Fibroblast of skin of scalp (primary cell): ENCODE measurements around the gene FAM53B.

Experiments
- DNase-seq: peaks from one replicate; pipeline ENCODE4 v3.0.0-alpha.2; 2013

Gene FAM53B

DNA sequence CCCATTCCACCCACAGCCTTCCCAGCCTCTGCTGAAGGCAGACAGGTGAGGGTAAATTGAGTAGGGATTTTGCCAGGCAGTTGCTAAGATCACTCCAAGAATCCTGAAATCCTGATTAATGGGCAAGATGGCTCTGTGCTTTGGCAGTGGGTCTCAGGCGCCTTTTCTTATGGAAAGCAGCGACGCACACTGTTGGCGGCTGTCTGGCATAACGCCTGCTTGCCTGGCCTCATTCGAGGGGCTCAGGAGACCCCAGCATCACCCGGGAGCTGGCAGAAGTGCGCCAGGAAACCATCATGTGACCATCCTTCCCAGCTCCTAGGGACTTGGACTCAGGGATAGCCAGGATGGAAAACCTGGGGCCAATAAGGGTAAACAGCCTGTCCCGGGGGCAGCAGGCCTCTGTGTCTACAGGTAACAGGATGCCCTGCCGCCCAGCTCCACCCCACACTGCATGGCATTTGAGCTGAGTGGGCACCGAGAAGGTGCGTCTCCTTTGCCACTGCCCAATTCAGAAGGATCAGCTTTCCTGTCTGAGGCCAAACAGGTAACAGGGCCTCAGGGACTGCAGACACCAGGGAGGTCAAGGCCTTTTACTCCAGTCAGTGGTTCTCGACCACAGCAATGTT lies 98.6 kb downstream of the FAM53B start:
- no peak for DNase-seq

DNA sequence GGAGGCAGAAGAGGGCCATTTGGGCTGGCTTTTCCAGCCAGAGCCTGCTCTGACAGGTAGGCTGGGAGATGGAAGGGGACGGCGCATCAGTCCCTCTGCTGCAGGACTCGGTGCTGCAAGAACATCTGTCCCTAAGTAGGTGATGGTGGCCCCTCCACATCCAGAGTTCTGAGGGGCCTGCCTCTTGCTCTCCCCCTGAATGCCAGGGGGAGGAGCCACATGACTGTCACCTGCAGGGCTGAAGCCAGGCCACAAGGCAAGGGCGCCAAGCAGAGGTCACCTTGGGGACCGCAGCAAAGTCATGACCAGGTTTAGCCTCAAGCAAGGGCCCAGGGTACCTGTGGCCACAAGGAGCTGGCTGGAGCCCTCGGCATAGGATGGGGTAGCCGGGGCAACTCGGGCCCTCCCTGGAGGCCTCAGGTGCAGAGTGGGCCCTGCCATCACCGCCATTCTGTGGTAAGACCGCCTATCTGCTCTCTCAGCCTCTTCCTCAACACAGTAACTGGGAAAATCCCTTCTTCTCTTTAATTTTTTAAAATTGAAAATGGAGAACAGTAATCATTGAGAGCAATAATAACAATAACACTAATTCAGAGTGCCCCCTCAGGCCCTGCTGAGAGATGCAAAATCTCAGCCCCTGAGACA lies 99.3 kb downstream of the FAM53B start:
- no peak for DNase-seq

DNA sequence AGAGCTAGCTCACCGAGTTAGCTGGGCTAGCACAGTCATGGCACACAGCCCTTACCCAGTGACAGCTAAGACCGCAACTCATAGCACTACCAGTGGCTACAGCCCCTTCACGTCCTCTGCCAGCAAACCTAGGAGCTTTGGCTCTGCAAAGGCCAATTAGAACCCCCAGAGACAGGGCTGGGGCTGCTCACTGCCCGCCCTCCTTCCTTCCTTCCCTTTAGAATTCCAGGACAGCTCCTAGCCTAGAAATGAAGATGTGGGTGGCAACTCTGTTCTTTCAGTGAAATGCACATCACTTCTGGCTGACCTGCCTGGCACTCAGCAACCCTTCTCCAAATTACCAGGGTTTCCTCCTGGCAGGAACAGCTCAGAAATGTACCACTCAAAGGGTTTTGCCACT lies 99.9 kb downstream of the FAM53B start:
- DNase-seq, result no peak

DNA sequence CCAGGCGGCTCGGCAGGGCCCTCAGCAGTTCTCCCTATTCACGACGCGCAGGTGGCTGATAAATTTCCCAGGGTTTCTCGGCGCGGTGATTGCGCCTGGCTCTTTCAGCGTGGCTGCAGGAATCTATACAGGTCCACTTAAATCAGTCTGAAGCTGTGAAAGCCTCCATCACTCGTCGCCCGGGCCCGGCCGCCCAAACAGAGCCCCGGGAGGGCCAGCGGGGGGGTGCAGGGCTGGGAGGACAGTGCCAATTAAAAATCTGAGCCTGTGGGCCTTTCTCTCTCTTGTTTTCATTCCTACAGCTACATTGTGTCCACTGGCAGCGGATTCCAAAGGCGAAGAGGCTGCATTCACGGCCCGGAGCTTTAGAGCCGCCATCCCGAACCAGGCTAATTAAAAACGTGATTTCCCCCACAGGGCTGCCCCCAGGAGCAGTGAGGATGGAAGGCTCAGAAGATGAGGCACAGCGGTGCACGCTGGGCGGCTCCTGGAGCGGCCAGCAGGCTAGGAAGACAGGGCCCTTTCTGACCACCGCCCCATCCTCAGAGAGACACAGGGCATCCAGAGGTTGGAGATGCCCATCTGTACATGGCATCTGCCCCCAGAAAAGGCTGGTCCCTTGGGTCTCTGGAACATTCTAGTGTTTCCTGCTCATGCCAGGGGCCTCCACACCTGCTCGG lies 100.7 kb downstream of the FAM53B start:
- DNase-seq, result no peak

DNA sequence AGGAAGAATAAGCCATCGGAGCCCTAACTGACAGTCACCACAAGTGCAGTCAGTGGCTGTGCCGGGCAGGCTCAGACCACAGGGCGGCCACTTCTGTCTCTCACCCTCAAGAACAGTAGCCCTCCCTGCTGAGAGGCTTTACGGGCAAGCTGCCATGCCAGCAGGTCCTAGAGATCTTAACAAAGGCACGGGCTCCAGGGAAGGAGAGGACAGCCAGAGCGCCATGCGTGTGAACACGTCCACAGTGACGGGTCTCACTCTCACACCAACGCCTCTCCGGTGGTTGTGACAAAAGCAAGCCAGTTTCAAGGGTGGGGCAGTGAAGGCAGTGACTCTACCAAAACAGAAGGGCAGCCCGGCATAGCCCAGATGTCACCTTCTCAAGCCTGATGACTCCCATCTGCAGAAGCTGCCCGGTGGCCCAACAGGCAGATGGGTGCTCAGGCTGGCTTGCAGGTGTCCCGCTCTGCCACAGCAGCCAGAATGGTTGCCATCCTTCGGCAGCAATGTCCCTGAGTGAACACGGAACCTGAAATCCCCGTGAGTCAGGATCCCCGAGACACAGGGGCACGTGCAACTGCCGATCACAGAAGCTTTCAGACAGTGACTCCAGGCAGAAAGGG lies 102.0 kb downstream of the FAM53B start:
- DNase-seq, result no peak

DNA sequence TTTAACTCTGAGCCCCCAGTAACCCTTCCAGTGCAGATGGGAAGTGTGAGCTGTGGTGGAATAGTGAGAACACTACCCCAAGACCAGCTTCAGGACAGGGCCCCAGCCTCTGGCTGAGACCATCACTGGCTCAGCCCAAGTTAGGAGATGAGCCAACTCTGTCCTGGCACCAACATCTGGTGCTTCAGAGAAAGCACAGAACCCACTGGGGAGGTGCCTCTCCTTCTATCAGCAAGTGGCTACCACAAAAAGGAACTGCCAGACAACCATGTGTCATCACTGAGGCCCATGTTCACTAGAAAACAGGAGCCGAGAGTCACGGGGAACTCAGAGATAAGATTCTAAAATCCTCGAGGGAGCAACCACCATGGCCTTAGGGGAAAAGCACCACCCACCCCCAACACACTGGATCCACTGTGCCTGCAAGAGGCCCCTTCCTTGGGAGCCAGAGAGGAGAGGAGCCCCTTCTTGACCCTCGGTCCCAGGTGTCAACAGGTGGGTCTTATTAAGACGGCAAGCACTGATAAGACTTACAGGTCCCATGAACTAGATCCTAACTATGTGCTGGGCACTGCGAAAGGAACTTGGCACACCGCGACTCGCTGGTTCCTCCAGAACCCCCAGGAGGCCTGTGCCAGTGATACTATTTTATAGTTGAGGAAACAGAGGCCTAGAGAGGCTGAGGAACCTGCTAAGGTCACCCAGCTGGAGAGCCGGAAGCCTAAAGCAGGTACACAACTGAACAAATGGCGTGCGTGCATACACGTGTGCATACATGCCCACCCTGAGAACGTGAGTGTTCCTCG lies 102.7 kb downstream of the FAM53B start:
- DNase-seq, result peak; percentile 46

DNA sequence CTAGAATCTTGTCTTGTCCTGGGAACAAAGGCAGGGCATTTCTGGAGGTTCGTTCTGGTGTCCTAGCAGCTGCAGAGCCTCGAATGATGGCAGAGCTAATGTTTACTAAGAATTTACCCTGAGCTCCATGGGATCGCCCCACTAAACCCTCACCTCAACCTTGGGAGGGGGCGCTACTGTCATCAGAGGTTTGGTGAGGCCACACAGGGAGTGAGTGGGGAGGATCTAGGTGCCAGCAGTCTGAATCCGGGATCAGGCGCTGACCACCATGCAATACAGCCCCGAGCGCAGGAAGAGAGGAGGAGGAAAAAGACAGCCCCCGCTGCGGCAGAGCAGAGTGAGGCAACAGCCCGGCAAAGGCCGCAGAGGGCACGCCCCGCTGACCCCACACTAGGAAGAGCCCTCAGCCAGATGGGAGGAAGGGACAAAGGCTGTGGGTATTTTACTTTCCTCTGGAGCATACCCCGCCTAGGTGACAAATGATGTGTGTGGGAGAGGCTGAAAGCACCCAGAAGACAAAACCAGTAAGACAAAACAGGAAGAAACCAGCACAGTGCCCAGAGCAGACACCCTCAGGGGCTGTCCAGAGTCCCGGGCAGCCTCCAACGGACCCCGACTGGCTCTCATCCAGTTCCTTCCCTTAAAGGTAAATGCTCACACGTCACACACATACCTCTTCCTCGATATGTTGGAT lies 103.5 kb downstream of the FAM53B start:
- no peak for DNase-seq

DNA sequence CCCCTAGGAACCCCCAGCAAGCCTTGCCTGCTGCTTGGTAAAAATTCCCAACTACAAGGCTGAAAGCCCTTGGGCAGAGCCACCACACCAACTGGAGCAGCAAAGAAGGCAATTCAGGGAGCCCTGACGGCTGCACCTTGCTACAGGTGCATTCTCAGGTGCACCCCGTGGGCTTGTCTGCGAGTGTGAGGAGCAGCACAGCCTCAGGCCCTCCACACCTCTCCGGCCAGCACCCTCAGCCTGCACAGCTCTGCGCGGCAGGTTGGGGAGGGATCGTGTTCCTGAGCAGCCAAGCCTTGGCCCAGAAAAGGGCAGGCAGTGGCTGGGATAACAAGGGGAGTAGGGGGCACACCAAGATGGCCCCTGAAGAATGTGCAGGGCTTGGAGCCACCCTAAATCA lies 104.1 kb downstream of the FAM53B start:
- DNase-seq, result no peak

DNA sequence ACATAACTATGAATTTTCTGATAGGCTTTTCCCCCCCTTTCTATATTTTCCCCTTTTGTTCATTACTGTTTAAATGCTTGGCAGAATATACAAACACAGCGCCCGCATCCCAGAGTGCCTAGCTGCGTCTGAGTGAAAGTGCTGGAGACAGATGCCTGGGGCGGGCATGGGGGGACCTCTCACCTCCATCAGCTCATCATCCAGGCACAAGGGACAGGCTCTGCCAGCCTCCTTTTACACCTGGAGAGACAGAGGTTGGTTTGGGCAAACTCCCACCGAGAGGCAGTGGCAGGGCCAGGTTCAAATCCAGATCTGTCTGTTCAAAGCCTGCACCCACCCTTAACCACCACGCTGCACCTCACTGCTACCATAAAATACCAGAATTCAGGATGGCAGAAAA lies 104.5 kb downstream of the FAM53B start:
- no peak for DNase-seq

DNA sequence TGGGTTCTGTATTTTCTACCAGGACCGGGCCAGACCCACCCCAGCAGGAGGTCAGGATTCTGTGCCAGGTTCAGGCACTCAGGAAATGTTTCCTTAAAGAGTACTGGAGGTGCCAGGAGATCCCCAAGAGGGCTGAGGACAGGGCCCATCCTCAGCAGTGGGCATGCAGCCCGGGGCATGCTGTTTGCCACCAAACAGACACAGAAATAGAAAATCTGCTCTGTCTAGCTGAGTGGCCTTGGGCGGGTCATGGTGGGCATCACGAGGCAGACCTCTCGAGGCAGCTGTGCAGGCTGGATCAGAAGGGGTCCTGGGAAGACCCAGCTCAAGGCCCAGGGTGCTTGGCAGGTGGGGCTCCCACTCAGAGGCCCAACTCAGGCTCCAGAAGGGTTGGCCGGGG lies 105.0 kb downstream of the FAM53B start:
- DNase-seq, result no peak

DNA sequence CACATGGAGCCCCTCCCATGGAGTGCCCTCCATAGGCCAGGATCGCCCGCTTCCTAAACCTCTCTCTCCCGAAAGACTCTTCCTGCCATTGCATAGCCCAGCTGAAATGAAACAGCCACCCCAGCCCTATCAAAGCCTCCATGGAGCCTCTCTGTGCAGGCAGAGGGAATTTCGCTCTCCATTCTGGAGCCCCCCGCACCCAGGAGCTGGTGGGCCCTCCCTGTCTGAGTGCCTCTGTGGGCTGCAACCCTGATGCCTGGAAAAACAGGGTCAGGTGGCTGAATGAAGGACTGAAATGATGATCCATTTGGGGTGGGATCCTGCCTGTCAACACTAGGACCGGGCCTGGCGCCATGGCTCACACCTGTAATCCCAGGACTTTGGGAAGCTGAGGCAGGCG lies 106.4 kb downstream of the FAM53B start:
- DNase-seq, result no peak

DNA sequence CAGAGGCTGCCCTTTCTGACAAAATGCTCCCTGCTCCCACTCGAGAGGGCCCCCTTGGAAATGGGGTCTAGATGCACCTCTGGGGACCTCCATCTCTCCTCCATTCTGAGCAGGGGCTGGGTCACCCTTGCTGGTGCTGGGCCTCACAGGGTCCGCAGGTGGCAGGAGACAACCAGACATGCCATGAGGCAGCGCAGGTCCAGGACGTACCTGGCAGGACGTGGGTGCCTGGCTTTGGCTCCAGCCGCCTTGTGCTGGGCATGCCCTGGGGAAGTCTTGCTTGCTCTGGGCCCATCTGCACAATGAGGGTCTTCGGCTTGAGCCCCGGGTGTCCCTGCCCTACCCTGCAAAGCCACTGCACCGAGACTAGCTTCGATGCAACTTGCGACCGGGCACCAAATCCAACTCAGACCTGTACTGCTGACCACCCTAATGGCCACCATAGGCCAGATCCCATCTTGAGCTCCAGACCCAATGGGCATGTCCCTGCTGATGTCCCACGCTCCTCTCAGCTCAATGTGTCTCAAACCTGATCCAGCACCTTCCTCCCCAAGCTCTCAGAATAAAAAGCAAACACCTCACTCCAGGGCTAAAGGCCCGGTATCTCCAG lies 107.0 kb downstream of the FAM53B start:
- no peak for DNase-seq

DNA sequence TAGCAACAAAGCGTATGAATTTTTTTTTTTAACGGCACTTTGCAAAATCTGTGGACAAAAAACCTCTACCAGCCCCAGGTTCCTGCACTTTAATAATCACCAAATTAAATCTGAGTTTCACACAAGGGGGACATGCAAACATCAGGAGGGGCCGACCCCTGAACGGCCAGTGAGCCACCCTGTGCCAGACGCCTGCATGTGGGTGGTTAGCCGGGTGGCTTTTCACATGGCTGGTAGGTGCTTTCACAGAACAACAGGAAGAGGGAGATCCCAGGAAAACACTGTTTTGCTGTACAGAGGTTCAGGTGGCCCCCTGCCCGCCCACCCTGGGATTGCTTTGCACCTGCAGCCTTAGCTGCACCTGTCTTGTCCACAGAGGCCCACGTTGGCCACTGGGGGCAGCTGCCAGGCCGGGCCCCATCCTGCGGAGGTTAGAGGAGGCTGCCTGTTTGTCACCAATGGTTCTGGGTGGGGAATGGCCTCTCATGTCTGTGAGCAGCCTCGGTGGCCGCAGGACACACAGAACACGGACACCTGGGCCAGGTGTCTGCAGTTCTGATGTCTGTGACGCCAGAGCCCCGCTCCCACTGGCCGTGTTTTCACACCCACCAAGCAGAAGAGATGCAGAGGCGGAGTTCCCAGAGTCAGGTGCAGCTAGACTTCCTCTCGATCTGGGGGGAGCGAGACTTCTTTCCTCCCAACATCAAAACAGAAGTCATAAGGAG lies 107.7 kb downstream of the FAM53B start:
- DNase-seq, result no peak

DNA sequence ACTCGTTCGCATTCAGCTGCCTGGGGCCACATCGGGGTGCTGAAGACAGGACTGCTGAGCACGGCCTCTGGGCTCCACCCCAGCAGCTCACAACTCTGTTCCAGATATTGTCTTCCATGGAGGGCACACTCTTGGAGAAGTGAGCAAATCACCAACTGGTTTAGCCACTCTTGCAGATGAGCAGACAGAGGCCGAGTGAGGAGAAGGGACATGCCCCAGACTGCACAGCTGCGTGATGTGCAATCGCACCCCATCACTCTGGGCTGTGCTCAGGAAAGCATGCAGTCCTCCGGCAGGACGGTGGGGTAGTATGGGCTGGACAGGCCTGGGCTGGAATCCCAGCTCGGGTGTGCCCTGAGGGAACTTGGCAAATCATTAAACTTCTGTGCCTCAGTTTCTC lies 111.6 kb downstream of the FAM53B start:
- no peak for DNase-seq

DNA sequence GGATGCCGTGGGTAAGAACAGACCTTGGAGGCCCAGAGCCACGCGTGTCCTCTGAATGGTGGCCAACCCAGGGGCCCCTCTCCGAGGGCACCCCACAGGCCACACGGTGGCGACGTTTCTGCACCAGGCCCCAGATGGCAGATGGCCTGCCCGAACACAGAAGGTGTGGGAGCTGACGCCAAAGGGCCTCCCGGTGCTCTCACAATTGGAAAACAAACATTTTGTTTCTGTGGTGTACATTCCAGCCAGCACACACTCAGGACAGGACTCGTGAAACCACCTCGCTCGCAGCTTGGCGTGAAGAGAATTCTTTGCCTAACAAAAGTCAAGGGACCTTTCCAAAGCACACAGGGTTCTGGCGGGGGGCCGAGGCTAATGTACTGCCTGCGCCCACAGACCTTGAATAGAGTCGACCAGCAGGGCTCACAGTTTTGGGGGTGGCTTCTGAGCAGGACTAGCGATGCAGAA lies 112.1 kb downstream of the FAM53B start:
- no peak for DNase-seq

DNA sequence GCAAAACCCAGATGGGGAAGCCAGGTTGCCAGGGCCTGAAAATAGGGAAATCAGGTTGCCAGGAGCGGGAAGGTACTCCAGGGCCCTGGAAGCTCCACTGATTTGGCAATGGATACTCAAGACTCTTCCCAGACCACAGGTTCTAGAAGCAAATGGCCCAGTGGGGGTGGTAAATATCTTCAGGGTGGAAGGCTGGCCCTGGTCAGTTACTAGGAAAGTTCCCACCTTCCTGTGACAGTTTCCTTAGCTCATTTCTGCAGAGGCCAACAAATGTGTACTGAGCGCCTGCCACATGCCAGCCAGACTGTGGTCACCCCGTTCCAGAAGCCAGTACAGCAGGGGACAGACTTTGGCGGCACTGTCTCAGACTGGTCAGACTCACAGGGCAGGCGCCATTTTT lies 113.6 kb downstream of the FAM53B start:
- no peak for DNase-seq

DNA sequence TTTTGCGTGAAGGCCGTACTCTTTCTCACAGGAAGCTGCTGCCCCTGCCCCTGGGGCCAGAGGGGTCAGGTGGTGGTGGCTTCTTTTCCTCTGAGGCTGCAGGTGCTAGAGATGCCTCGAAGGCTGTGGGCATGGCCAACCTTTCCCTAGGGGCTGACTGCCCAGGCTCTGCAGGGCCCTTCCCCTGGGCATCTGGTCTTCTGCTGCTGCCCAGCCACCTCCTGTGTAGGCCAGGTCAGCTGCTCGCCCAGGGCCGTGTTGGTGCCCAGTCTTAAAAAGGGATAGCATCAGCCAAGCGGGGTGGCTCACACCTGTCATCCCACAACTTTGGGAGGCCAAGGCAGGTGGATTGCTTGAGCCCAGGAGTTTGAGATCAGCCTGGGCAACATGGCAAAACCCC lies 114.3 kb downstream of the FAM53B start:
- DNase-seq, result no peak

DNA sequence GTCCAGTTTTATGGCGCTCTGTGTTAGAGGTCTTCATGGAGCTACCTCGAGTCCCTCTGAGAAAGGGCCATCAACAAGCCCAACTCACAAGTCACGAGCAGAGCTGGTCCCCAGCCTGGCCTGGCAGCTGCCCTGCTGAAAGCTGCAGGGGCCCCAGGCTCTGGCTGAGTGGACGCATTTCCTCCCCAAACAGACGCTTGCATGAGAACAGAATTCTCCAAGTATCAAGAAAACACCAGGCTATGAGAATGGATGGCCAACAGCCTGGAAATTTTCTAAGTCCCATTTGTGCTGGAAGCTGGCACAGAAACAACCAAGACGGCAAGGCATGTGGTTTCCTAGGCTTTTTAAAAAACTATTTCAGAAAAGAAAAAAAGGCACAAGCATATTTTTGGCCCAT lies 114.8 kb downstream of the FAM53B start:
- DNase-seq, result no peak

DNA sequence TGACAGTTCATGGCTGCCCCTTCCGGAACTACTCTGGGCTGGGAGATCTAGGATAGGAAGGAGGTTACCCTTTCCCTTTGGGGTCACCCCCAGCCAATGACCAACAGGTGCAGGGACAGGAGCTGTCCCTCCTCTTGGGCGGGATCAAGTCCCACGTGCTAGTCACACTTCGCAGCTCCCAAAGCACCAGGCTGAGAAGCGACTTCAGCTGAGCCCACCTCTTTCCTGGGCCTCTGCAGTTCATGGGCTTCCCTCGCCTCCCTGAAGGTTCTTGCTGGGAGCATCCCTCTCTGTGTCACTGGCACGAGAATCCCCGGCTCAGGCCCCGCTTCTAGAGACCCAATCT lies 115.5 kb downstream of the FAM53B start:
- no peak for DNase-seq

DNA sequence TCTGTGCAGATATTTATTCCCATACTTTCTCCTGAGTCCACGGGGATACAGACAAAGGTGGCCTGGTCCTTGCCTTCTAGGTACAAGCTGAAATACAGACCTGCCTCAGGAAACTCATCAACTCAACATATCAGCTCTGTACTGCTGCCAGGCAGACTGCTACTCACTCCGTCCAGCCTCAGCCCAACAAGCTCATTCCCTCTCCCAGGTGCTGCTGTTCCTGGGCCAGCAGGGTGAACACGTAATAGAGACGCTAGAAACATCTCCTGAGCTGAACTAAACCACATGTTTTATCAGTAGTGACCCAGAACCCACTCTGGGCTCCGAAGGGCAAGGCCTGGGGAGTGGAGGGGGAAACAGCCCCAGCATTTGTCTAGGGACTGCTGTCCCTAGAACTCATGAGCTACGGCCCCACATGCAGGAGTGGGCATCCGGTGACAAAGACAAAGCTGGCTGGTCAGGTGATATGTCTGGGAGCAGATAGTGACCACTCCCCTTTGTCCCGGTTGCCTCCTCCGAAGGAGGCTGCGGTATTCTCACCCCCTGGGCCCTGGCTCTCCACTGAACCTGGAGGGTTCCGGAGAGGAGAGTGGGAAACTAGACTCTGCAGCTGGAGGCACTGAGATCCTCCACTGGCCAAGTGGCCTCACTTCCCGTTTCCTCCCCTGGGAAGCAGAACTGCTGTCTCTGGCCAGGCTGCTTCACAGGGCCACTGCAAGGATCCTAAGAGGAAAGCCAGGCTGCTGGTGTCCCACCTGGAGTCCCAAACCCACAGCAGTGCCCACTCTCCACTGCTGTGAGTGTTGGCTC lies 116.1 kb downstream of the FAM53B start:
- DNase-seq, result no peak
